Mucosa of descending colon (tissue), 3 donors: ENCODE results near the gene SMIM9. TPM values are rescaled to one million over a fixed set of nuclear protein-coding genes. Genes with fewer than 3 reads are reported as not detected.
"Not testable (repeated sequence)": the region's sequence is repeated elsewhere in the genome, so short reads cannot be mapped to it uniquely, and the experiment has no call there.

Experiments used
- ATAC-seq: fragments of 200-7000 bp; cut with Tn5 transposase; one replicate; pipeline ENCODE4 v1.9.1; 2020; ENCODE audit warnings: mild to moderate bottlenecking, moderate library complexity
- DNase-seq, 3 donors: peaks; one replicate each; pipeline ENCODE4 v3.0.0-alpha.2; 2020
- H3K36me3 ChIP-seq: fragments of 200-600 bp; one replicate; pipeline ENCODE4 v1.8.0; 2021; ENCODE audit warnings: low read depth, mild to moderate bottlenecking
- H3K4me1 ChIP-seq: fragments of 200-600 bp; one replicate; pipeline ENCODE4 v1.8.0; 2021; ENCODE audit warnings: low read depth, mild to moderate bottlenecking
- H3K4me3 ChIP-seq: fragments of 200-600 bp; one replicate; pipeline ENCODE4 v1.8.0; 2021; ENCODE audit warnings: mild to moderate bottlenecking
- H3K9me3 ChIP-seq: fragments of 200-600 bp; one replicate; pipeline ENCODE4 v1.8.0; 2021; ENCODE audit warnings: mild to moderate bottlenecking
- intact Hi-C, 2 donors: fragments of 100-400 bp; cut with DNase I in 1 of 2; cut with micrococcal nuclease in 1 of 2; formaldehyde crosslinking; loops; one replicate each; pipeline versions ENCODE4 v1.11.0 to v1.11.1; 2022; cut with DNase I, micrococcal nuclease
- total RNA-seq, 3 donors: library from RNA; stranded (reverse); fragmentation: NEBNext Ultra II Directional in 2 of 3; extraction: Animal tissue kit (Norgen Biotek cat#: 25700) in 2 of 3; gene quantifications; one replicate each; pipeline versions ENCODE4 v1.2.1 to v1.2.4, GENCODE V29; 2021 to 2023
- TF ChIP-seq, protein P1 (sequence below): fragments of 200-600 bp; IDR thresholded peaks from one replicate; pipeline ENCODE4 v1.8.0; 2022; ENCODE audit warnings: antibody characterized with exemption, mild to moderate bottlenecking
- donor health status: DM: no; HTN: no; CAD: no; lungs with moderate emphysema.
- donor health status: DM: no; HTN: no; CAD: no.
- donor health status: DM: no; HTN: yes; CAD: no.

The SMIM9 gene
- total RNA-seq, 3 donors from 2014 or later, result not detected

DNA sequence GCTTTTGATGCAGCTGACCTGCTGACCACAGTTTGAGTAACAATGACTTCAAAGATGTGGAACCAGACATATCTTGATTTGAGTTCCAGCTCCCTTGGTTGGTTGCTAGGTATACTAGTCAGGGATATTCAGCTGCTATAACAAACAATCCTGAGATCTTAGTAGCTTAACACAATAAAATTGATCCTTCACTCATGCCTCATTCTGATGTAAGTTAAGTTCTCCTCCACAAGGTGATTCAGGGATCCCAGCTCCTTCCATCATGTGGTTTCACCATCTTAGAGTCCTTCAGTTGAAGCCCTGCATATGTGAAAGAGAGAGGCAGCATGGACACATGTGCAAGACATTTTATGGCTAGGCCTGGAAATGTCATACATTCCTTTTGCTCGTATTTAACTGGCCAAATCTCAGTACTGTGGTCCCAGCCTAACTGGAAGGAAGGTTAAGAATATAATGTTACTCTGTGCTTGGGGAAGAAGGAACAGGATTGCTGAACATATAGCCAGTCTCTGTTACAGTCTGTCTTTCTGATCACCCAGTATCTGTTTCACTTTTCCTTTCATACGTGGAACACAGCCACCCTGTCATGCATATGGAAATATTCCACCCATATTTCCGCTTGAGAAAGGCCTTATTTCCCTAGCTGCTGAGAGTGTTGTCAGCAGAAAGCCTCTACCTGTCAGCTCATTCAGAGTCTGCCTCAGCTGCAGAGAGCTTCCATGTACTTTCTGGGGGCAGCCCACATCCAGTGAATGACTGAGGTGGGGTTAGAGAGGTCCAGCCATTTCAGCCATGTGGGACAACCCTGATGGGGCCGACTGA is 7.1 kb downstream of the SMIM9 start:
- no peaks in the 10 kb centered on the region for H3K4me1 ChIP-seq
- DNase-seq (peak in 1 of 3 donors; percentile 18), ATAC-seq (peak; percentile 92)
- TF ChIP-seq, protein P1, sequence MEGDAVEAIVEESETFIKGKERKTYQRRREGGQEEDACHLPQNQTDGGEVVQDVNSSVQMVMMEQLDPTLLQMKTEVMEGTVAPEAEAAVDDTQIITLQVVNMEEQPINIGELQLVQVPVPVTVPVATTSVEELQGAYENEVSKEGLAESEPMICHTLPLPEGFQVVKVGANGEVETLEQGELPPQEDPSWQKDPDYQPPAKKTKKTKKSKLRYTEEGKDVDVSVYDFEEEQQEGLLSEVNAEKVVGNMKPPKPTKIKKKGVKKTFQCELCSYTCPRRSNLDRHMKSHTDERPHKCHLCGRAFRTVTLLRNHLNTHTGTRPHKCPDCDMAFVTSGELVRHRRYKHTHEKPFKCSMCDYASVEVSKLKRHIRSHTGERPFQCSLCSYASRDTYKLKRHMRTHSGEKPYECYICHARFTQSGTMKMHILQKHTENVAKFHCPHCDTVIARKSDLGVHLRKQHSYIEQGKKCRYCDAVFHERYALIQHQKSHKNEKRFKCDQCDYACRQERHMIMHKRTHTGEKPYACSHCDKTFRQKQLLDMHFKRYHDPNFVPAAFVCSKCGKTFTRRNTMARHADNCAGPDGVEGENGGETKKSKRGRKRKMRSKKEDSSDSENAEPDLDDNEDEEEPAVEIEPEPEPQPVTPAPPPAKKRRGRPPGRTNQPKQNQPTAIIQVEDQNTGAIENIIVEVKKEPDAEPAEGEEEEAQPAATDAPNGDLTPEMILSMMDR, result no peak
- no peak overlapping the region for H3K4me3 ChIP-seq
- H3K36me3 ChIP-seq, result no peaks in the 10 kb centered on the region
- intact Hi-C loops, result no loop called here
- H3K9me3 ChIP-seq, result no peaks in the 10 kb centered on the region

DNA sequence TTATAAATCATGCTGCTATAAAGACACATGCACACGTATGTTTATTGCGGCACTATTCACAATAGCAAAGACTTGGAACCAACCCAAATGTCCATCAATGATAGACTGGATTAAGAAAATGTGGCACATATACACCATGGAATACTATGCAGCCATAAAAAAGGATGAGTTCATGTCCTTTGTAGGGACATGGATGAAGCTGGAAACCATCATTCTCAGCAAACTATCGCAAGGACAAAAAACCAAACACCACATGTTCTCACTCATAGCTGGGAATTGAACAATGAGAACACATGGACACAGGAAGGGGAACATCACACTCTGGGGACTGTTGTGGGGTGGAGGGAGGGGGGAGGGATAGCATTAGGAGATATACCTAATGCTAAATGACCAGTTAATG is 8.9 kb downstream of the SMIM9 start:
- not testable (repeated sequence) for H3K36me3 ChIP-seq

DNA sequence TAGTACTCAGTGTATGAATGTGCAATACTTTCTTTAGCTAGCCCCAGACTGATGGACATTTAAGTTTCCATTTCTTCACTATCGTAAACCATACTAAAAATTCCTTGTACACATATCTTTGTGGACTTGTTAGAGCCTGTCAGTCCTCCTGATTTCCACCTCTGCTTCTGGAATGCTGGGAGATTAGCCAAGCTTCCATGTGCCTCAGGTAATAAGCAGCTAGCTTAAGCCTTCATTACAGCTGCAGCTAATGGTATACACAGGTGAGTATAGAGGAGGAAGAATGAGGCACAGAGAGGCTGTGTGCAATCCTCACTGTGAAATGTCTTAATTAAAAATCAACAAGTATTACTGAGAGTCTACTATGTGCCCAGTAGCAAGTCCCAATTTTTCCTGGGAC is 9.8 kb downstream of the SMIM9 start:
- TF ChIP-seq, protein P1, result no peak
- no peaks in the 10 kb centered on the region for H3K9me3 ChIP-seq
- H3K36me3 ChIP-seq, result no peaks in the 10 kb centered on the region
- no peaks in the 10 kb centered on the region for H3K4me1 ChIP-seq
- no peak for ATAC-seq
- intact Hi-C loops, result no loop called here
- no peak for DNase-seq
- no peak overlapping the region for H3K4me3 ChIP-seq

More for the DNA sequence above, 8.9 kb downstream of the SMIM9 start:
- DNase-seq, ATAC-seq, intact Hi-C loops, H3K9me3 ChIP-seq, H3K4me3 ChIP-seq, H3K4me1 ChIP-seq: not testable (repeated sequence)

DNA sequence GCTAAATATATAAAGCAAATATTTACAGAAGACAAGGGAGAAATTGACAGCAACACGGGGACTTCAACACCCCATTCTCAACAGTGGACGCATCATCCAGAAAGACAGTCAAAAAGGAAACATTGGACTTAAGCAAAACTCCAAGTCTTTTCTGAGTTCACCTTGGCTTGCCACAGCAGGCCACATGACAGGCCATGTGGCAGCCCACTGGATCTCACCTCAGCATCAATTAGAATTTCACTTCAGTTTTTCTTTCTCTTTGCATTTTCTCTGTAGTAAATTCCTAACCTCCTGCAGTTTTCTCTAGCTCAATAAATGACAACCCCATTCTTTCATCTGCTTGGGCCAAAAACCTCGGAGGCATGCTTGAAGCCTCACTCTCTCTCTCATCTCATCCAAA is 12.4 kb downstream of the SMIM9 start:
- intact Hi-C loops, result no loop called here
- Histone ChIP-seq H3K4me1 (no peaks in the 10 kb centered on the region), H3K9me3 (no peaks in the 10 kb centered on the region), H3K4me3 (no peak overlapping the region), H3K36me3 (no peaks in the 10 kb centered on the region)
- TF ChIP-seq, protein P1, result no peak
- no peak for DNase-seq
- ATAC-seq, result no peak

DNA sequence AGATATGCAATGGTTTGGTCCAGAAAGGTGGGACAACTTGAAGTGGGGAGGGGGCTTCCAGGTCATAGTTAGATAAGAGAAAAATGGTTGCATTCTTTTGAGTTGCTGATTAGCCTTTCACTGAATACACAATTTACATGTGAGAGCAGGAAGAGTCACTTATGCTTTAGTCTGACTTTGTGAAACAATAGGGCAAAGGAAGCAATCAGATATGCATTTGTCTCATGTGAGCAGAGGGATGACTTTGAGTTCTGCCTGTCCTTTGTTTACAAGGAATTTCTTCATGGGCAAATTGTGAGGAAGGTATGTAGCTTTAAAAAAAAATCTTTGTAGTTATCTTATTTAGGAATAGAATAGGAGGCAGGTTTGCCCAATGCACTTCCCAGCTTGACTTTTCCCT is 12.9 kb downstream of the SMIM9 start:
- intact Hi-C loops, result no loop called here
- no peak for DNase-seq

DNA sequence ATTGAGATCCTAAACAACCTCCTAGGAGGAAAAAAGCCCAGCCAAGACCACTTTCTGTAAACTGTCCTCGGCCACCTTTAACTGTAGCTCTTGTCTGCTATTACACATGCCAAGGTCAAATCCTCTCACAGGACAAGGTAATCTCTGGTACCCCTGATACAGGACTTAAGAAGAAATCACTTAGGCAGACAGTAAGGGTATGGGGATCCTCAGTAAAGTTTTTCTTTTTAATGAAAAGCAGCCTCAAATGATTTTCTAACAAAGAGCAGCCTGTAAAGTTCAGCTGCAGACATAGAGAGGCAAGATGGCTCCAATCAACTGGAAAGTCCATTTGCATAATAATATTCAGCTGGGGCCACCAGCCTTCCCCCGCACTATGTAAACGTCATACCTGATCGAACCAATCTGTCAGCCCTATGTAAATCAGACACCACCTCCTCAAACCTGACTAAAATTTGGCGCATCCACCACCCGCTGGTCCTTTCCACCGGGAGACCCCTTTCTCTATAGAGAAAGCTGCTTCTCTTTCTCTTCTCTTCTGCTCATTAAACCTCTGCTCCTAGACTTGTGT is 14.6 kb downstream of the SMIM9 start:
- TF ChIP-seq, protein P1, result no peak
- Histone ChIP-seq H3K4me1 (no peaks in the 10 kb centered on the region), H3K4me3 (no peak overlapping the region), H3K36me3 (no peaks in the 10 kb centered on the region), H3K9me3 (no peaks in the 10 kb centered on the region)
- intact Hi-C loops, result no loop called here
- DNase-seq (no peak), ATAC-seq (no peak)

More for the DNA sequence above, 12.9 kb downstream of the SMIM9 start:
- Histone ChIP-seq H3K9me3 (no peaks in the 10 kb centered on the region), H3K36me3 (no peaks in the 10 kb centered on the region), H3K4me3 (no peak overlapping the region), H3K4me1 (no peaks in the 10 kb centered on the region)
- ATAC-seq, result no peak
- TF ChIP-seq, protein P1, result no peak
